Measurements from ENCODE around the gene CFAP20. TPM values are rescaled to one million over a fixed set of nuclear protein-coding genes. Genes with fewer than 3 reads are reported as not detected.

Gene CFAP20
- total RNA-seq, 4 donors from 2014 or later, result 23.7 to 88.8 (median 59.2) TPM

- no peaks in the 10 kb centered on the region for H3K9me3 ChIP-seq
- no peak overlapping the region for H3K4me3 ChIP-seq
- DNase-seq, result no peak
- H3K4me1 ChIP-seq, result no peaks in the 10 kb centered on the region
- intact Hi-C loops (cut with DNase I; ENCODE audit: low total_unique reads), result no loop called here
- TF ChIP-seq POLR2A (IDR thresholded peaks at IDR 0.05), result no peak
- TF ChIP-seq CTCF (IDR thresholded peaks at IDR 0.05), result no peak
- H3K27me3 ChIP-seq, result no peaks in the 10 kb centered on the region
- H3K27ac ChIP-seq, result no peak overlapping the region
- H3K36me3 ChIP-seq, result no peaks in the 10 kb centered on the region
Observed at GRCh38 chr16:58137581-58137980, 8.4 kb upstream of the CFAP20 start.

- H3K4me1 ChIP-seq, result peaks cover 11 to 12% of the 10 kb centered on the region in 2 donors
- TF ChIP-seq POLR2A (IDR thresholded peaks at IDR 0.05) (no peak), CTCF (IDR thresholded peaks at IDR 0.05) (no peak)
- H3K36me3 ChIP-seq, result no peaks in the 10 kb centered on the region
- no peaks in the 10 kb centered on the region for H3K9me3 ChIP-seq
- peak overlapping the region; percentile 93 to 97 for H3K4me3 ChIP-seq
- no peak for DNase-seq
- peak overlapping the region; percentile 83 to 87 for H3K27ac ChIP-seq
- H3K27me3 ChIP-seq, result no peaks in the 10 kb centered on the region
- intact Hi-C loops (cut with DNase I; ENCODE audit: low total_unique reads), result loop anchor here (5.0 kb wide), 1 partner anchor 106 kb away; no protein-coding TSS in a partner anchor
Observed at GRCh38 chr16:58128711-58129096, 477 bp downstream of the CFAP20 start.

GRCh38 chr16:58128181-58128631 is 975 bp downstream of the CFAP20 start:
- peak overlapping the region; percentile 93 to 97 for H3K4me3 ChIP-seq
- H3K27ac ChIP-seq, result peak overlapping the region; percentile 83 to 87
- peaks cover 11 to 12% of the 10 kb centered on the region in 2 donors for H3K4me1 ChIP-seq
- TF ChIP-seq CTCF (IDR thresholded peaks at IDR 0.05) (no peak), POLR2A (IDR thresholded peaks at IDR 0.05) (no peak)
- no peaks in the 10 kb centered on the region for H3K9me3 ChIP-seq
- H3K27me3 ChIP-seq, result no peaks in the 10 kb centered on the region
- intact Hi-C loops (cut with DNase I; ENCODE audit: low total_unique reads), result loop anchor here (5.0 kb wide), 1 partner anchor 106 kb away; no protein-coding TSS in a partner anchor
- no peaks in the 10 kb centered on the region for H3K36me3 ChIP-seq
- DNase-seq, result no peak

- DNase-seq, result no peak
- TF ChIP-seq POLR2A (IDR thresholded peaks at IDR 0.05), result no peak
- TF ChIP-seq CTCF (IDR thresholded peaks at IDR 0.05), result no peak
- peak overlapping the region; percentile 83 to 87 for H3K27ac ChIP-seq
- no peaks in the 10 kb centered on the region for H3K27me3 ChIP-seq
- H3K4me1 ChIP-seq, result peaks cover 11 to 12% of the 10 kb centered on the region in 2 donors
- no peaks in the 10 kb centered on the region for H3K36me3 ChIP-seq
- no peaks in the 10 kb centered on the region for H3K9me3 ChIP-seq
- H3K4me3 ChIP-seq, result peak overlapping the region; percentile 9 to 97
- intact Hi-C loops (cut with DNase I; ENCODE audit: low total_unique reads), result loop anchor here (5.0 kb wide), 1 partner anchor 105 kb away; no protein-coding TSS in a partner anchor
Observed at GRCh38 chr16:58127634-58128033, 1.5 kb downstream of the CFAP20 start.

- no peak for TF ChIP-seq POLR2A (IDR thresholded peaks at IDR 0.05)
- TF ChIP-seq CTCF (IDR thresholded peaks at IDR 0.05), result peak in 3 of 4 experiments; percentile 12 to 44 (median 18)
- intact Hi-C loops (cut with DNase I; ENCODE audit: low total_unique reads), result loop anchor here (5.0 kb wide), 1 partner anchor 105 kb away; no protein-coding TSS in a partner anchor
Observed at GRCh38 chr16:58127033-58127556, 2.1 kb downstream of the CFAP20 start.

More at GRCh38 chr16:58127033-58127556, 2.1 kb downstream of the CFAP20 start:
- no peaks in the 10 kb centered on the region for H3K36me3 ChIP-seq
- H3K4me3 ChIP-seq, result peak overlapping the region; percentile 9 to 13
- H3K9me3 ChIP-seq, result no peaks in the 10 kb centered on the region
- H3K27ac ChIP-seq, result peak overlapping the region; percentile 83 to 87
- DNase-seq, result no peak
- peaks cover 11 to 12% of the 10 kb centered on the region in 2 donors for H3K4me1 ChIP-seq
- no peaks in the 10 kb centered on the region for H3K27me3 ChIP-seq
